CD8-positive, alpha-beta memory T cell (primary cell): ENCODE results near the gene TOR1A. TPM values are rescaled to one million over a fixed set of nuclear protein-coding genes. Genes with fewer than 3 reads are reported as not detected.

Experiments
- CTCF ChIA-PET: fragments of 350-600 bp; sonication (Branson Sonifier 250); formaldehyde crosslinking; loops from one replicate; lab custom pipeline; 2021; ENCODE audit warnings: antibody characterized with exemption; lab: Charles Lee
- POLR2A ChIA-PET: fragments of 350-600 bp; sonication (Branson Sonifier 250); formaldehyde crosslinking; loops from one replicate; lab custom pipeline; 2021; ENCODE audit warnings: antibody characterized with exemption; lab: Charles Lee
- DNase-seq, 5 donors: peaks; one replicate each; pipeline versions ENCODE4 v3.0.0 to v3.0.0-alpha.2; 2020 to 2022; ENCODE audit warnings: mixed read lengths in 1 of 5
- H3K27ac ChIP-seq: one replicate; pipeline ENCODE4 v1.7.0; 2013; ENCODE audit warnings: low read depth, mild to moderate bottlenecking, low read length, moderate library complexity
- H3K27me3 ChIP-seq: 2 replicates; pipeline ENCODE4 v1.7.0; 2013; ENCODE audit warnings: low read length, mild to moderate bottlenecking; ENCODE audit not compliant: insufficient read depth, poor library complexity, severe bottlenecking
- H3K36me3 ChIP-seq: 2 replicates; pipeline ENCODE4 v1.7.0; 2013; ENCODE audit warnings: mild to moderate bottlenecking, low read length, moderate library complexity; ENCODE audit not compliant: insufficient read depth
- H3K4me1 ChIP-seq: 2 replicates; pipeline ENCODE4 v1.7.0; 2013; ENCODE audit warnings: mild to moderate bottlenecking, low read length, moderate library complexity; ENCODE audit not compliant: insufficient read depth
- H3K4me3 ChIP-seq: 2 replicates; pipeline ENCODE4 v1.7.0; 2013; ENCODE audit warnings: mild to moderate bottlenecking, low read length
- H3K9me3 ChIP-seq: 2 replicates; pipeline ENCODE4 v1.7.0; 2013; ENCODE audit warnings: mild to moderate bottlenecking, low read length
- H3K27ac Mint-ChIP-seq, 8 donors: one replicate each; pipeline ENCODE4 v1.8.0; 2020 to 2021; ENCODE audit warnings: mixed read lengths in 8 of 8, mild to moderate bottlenecking in 6 of 8, inconsistent platforms in 3 of 8, moderate library complexity in 3 of 8
- H3K27me3 Mint-ChIP-seq, 2 donors: one replicate each; pipeline ENCODE4 v1.8.0; 2020 to 2021; ENCODE audit warnings: mixed read lengths in 2 of 2, mild to moderate bottlenecking in 1 of 2, moderate library complexity in 1 of 2
- H3K36me3 Mint-ChIP-seq, 3 donors: one replicate each; pipeline ENCODE4 v1.8.0; 2020 to 2021; ENCODE audit warnings: mixed read lengths in 3 of 3, inconsistent platforms in 1 of 3, mild to moderate bottlenecking in 1 of 3
- H3K4me1 Mint-ChIP-seq, 3 donors: one replicate each; pipeline ENCODE4 v1.8.0; 2020 to 2021; ENCODE audit warnings: mixed read lengths in 3 of 3, inconsistent platforms in 1 of 3, mild to moderate bottlenecking in 1 of 3
- H3K4me3 Mint-ChIP-seq, 7 donors: one replicate each; pipeline ENCODE4 v1.8.0; 2020 to 2021; ENCODE audit warnings: mixed read lengths in 7 of 7, mild to moderate bottlenecking in 6 of 7, moderate library complexity in 4 of 7, inconsistent platforms in 2 of 7
- H3K9me3 Mint-ChIP-seq, 5 donors: one replicate each; pipeline ENCODE4 v1.8.0; 2020 to 2022; ENCODE audit warnings: mixed read lengths in 5 of 5, mild to moderate bottlenecking in 3 of 5, moderate library complexity in 2 of 5, inconsistent platforms in 1 of 5
- polyA plus RNA-seq: library from polyadenylated mRNA; unstranded; fragments of 300-500 nt; fragmentation: Illumina TruSeq; gene quantifications from one replicate; pipeline ENCODE4 v1.2.3, GENCODE V29; 2021
- total RNA-seq, 2 experiments: library from RNA; stranded (reverse); gene quantifications; one replicate each; pipeline ENCODE4 v1.2.3, GENCODE V29; 2021

TOR1A gene, protein sequence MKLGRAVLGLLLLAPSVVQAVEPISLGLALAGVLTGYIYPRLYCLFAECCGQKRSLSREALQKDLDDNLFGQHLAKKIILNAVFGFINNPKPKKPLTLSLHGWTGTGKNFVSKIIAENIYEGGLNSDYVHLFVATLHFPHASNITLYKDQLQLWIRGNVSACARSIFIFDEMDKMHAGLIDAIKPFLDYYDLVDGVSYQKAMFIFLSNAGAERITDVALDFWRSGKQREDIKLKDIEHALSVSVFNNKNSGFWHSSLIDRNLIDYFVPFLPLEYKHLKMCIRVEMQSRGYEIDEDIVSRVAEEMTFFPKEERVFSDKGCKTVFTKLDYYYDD
- total RNA-seq (10 to 100 TPM; 53.8 to 53.9 TPM), polyA plus RNA-seq (73.8 TPM)

DNA sequence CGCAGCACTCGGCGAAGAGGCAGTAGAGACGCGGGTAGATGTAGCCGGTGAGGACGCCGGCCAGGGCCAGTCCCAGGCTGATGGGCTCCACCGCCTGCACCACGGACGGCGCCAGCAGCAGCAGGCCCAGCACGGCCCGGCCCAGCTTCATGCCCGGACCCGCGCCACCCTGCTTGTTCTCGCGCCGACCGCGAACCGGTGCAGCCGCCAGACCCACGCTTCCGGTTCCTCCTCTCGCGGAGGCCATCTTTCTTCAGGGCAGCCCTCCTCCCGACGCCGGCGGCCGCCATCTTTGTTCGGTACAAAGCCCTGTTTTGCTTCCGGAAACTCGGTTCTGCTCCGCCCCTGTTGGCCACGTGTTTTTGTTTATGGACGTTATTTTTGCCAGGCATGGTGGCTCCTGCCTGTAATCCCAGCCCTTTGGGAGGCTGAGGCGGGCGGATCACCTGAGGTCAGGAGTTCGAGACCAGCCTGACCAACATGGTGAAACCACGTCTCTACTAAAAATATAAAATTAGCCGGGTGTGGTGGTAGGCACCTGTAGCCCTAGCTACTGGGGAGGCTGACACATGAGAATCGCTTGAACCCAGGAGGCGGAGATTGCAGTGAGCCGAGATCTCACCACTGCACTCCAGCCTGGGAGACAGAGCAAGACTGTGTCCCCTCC lies at the start of gene TOR1A:
Gene TOR1A, minus strand, starts transcription at position 202 of the 667 bp plus-strand sequence. Its CDS starts 51 bp downstream, at position 151.
- H3K9me3 Mint-ChIP-seq: no peaks in the 10 kb centered on the region
- POLR2A ChIA-PET: interaction anchor here (0.6 to 1.1 kb wide), 2 partner anchors 11 kb away, joined by 4 to 5 read pairs; partner anchors contain the start of genes C9orf78 and USP20

DNA sequence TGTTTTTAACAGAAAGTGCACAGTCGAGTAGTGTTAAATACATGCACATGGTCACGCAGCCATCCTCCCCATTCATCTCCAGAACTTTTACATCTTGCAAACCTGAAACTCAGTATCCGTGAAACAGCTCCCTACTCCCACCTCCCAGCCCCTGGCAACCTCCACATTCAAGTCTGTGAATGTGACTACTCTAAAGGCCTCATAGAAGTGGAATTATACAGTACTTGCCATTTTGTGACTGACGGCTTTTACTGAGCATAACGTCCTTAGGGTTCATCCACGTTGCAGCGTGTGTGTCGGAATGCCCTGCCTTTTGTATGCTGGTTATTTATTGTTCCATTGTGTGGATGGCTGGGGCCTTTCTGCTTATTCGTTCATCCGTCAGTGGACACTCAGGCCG lies 47.1 kb upstream of the TOR1A start:
- Histone ChIP-seq H3K36me3 (peaks cover 28% of the 10 kb centered on the region), H3K27ac (no peak overlapping the region), H3K4me3 (no peak overlapping the region), H3K9me3 (no peaks in the 10 kb centered on the region), H3K4me1 (peaks cover 63% of the 10 kb centered on the region), H3K27me3 (no peaks in the 10 kb centered on the region)
- peak overlapping the region in 5 of 7 donors; percentile 32 to 61 (median 52) for H3K4me3 Mint-ChIP-seq
- H3K36me3 Mint-ChIP-seq: peaks cover 0 to 62% (median 10%) of the 10 kb centered on the region in 3 donors
- peak in 1 of 5 donors; percentile 16 for DNase-seq
- H3K27me3 Mint-ChIP-seq: no peaks in the 10 kb centered on the region
- H3K9me3 Mint-ChIP-seq: no peaks in the 10 kb centered on the region
- ChIA-PET POLR2A (no interaction called here), CTCF (interaction anchor here (1.0 kb wide), 1 partner anchor 12 kb away, joined by 3 read pairs; no protein-coding TSS in a partner anchor)
- peak overlapping the region; percentile 86 to 99 (median 96) for H3K27ac Mint-ChIP-seq
- peaks cover 55 to 85% (median 70%) of the 10 kb centered on the region in 3 donors for H3K4me1 Mint-ChIP-seq

More for the DNA sequence above, at the start of gene TOR1A:
- Mint-ChIP-seq H3K27me3 (no peaks in the 10 kb centered on the region), H3K36me3 (peaks cover 3 to 51% (median 3%) of the 10 kb centered on the region in 3 donors), H3K4me1 (peaks cover 11 to 15% (median 14%) of the 10 kb centered on the region in 3 donors), H3K4me3 (peak within 1 kb of the TSS; percentile 84 to 96 (median 90)), H3K27ac (peak within 1 kb of the TSS; percentile 71 to 97 (median 92))
- H3K9me3 ChIP-seq: no peaks in the 10 kb centered on the region
- no peaks in the 10 kb centered on the region for H3K27me3 ChIP-seq
- H3K27ac ChIP-seq: peak within 1 kb of the TSS; percentile 68
- CTCF ChIA-PET: no interaction called here
- peak within 1 kb of the TSS; percentile 60 for H3K4me3 ChIP-seq
- peak; percentile 88 to 94 (median 89) for DNase-seq
- H3K4me1 ChIP-seq: peaks cover 9% of the 10 kb centered on the region
- H3K36me3 ChIP-seq: peaks cover 28% of the 10 kb centered on the region

DNA sequence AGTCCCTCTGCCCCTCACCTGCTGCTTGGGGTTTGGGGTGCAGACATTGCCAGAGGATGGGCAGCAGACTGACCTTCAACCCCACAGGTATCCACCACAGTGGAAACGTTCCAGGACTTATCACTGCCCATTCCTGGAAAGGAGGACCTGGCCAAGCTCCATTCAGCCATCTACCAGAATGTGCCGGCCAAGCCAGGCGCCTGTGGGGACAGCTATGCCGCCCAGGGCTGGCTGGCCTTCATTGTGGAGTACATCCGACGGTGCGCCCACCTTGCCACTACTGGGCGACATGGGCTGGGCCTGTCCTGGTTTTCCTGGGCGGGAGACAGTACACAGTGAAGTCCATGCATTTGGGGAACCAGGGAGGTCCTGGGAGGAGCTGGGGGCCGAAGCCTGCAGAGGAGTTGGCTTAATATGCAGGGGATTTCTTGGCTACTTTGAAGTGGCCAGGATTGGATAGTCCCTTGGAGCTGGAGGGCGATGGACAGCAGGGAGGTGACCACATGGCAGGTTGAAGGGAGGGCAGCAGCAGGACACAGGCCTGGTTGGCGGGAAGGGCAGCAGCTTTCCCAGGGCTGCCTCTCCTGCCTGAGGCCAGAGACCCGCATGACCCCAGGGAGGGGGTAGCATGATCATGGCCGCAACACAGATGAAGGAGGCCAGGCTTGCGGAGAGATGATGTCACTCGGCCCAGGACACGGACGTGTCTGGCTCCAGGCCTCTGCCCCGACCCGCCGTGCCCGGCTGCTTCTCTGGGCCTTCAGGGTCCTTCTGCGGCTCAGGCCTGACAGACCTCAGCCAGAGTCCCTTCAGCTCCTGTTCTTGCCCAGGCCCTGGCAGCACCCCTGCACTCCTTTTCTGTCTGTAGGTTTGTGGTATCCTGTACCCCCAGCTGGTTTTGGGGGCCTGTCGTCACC lies 45.9 kb upstream of the TOR1A start:
- POLR2A ChIA-PET: interaction anchor here (0.5 to 1.9 kb wide), 8 partner anchors 16 to 258 kb away, joined by 3 to 7 read pairs (median 4); partner anchors contain the start of gene TOR1B
- H3K4me3 Mint-ChIP-seq: peak overlapping the region; percentile 44 to 84 (median 71)
- no peaks in the 10 kb centered on the region for H3K27me3 Mint-ChIP-seq
- Histone ChIP-seq H3K9me3 (no peaks in the 10 kb centered on the region), H3K4me3 (peak overlapping the region; percentile 62), H3K27me3 (no peaks in the 10 kb centered on the region), H3K27ac (peak overlapping the region; percentile 87), H3K4me1 (peaks cover 75% of the 10 kb centered on the region), H3K36me3 (peaks cover 21% of the 10 kb centered on the region)
- H3K36me3 Mint-ChIP-seq: peaks cover 0 to 60% (median 15%) of the 10 kb centered on the region in 3 donors
- H3K27ac Mint-ChIP-seq: peak overlapping the region; percentile 92 to 99 (median 96)
- peaks cover 59 to 92% (median 77%) of the 10 kb centered on the region in 3 donors for H3K4me1 Mint-ChIP-seq
- no peaks in the 10 kb centered on the region for H3K9me3 Mint-ChIP-seq
- CTCF ChIA-PET: interaction anchor here (1.0 to 2.7 kb wide), 4 partner anchors 14 to 22 kb away, joined by 3 to 9 read pairs (median 6); no protein-coding TSS in a partner anchor
- peak in 1 of 5 donors; percentile 45 for DNase-seq

DNA sequence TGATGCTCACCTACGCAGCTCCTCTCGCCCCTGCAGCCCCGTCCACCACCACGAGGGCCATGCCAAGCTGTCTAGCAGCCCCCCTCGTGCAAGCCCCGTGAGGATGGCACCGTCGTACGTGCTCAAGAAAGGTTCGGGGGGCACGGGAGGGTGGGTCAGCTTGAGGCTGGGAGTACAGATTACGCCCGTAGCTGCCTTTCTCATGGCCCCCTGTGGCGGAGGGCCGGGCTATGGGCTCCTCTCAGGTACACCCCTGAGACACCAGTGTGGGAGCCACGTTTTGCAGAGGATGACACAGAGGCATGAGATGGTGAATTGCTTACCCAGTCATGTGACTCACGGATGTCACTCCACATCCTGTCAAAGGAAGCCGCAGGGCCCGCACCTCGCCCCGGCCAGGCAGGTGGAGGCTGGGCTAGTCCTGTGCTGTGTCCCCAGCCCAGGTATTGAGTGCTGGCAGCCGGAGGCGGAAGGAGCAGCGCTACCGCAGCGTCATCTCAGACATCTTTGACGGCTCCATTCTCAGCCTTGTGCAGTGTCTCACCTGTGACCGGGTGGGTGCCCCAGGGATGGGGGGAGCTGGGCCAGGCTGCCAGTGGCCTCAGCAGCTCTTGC lies 45.0 kb upstream of the TOR1A start:
- peaks cover 0 to 55% (median 18%) of the 10 kb centered on the region in 3 donors for H3K36me3 Mint-ChIP-seq

DNA sequence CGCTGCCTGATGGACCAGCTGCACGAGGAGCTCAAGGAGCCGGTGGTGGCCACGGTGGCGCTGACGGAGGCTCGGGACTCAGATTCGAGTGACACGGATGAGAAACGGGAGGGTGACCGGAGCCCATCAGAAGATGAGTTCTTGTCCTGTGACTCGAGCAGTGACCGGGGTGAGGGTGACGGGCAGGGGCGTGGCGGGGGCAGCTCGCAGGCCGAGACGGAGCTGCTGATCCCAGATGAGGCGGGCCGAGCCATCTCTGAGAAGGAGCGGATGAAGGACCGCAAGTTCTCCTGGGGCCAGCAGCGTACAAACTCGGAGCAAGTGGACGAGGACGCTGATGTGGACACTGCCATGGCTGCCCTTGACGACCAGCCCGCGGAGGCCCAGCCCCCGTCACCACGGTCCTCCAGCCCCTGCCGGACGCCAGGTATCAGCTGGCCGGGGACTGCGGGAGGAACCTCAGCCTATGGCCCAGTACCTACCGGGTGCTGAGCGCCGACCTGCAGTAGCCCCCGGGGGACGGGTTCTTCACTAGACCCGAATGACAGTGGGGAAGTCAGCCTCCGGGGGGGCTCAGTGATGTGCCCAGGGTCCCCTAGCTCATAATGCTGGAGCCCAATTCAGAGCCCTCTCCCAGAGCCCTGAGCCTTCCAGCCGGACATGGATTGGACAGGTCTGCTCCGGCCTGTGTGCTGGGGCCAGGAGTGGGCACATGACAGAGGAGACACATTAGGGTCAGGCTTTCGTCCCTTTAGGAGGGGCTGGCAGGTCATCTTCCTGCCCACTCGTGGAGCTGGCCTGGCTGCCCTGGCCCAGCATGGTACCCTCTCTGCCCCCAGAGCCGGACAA lies 44.3 kb upstream of the TOR1A start:
- no peak for DNase-seq
- Histone ChIP-seq H3K27me3 (no peaks in the 10 kb centered on the region), H3K9me3 (no peaks in the 10 kb centered on the region), H3K36me3 (peaks cover 6% of the 10 kb centered on the region), H3K4me1 (peaks cover 90% of the 10 kb centered on the region), H3K4me3 (peak overlapping the region; percentile 42), H3K27ac (peak overlapping the region; percentile 87)
- Mint-ChIP-seq H3K4me3 (peak overlapping the region; percentile 44 to 84 (median 71)), H3K36me3 (peaks cover 4 to 52% (median 20%) of the 10 kb centered on the region in 3 donors), H3K27me3 (no peaks in the 10 kb centered on the region), H3K27ac (peak overlapping the region; percentile 92 to 99 (median 96)), H3K9me3 (no peaks in the 10 kb centered on the region), H3K4me1 (peaks cover 64 to 92% (median 80%) of the 10 kb centered on the region in 3 donors)
- ChIA-PET CTCF (interaction anchor here (1.3 to 2.7 kb wide), 4 partner anchors 17 to 24 kb away, joined by 3 to 9 read pairs (median 5); no protein-coding TSS in a partner anchor), POLR2A (interaction anchor here (0.6 to 1.9 kb wide), 9 partner anchors 9 to 260 kb away, joined by 3 to 11 read pairs (median 5); partner anchors contain the start of gene TOR1B)

More for the DNA sequence above, 45.0 kb upstream of the TOR1A start:
- H3K27ac ChIP-seq: peak overlapping the region; percentile 87
- peak overlapping the region; percentile 62 for H3K4me3 ChIP-seq
- DNase-seq: peak; percentile 84 to 97 (median 95)
- ChIA-PET CTCF (interaction anchor here (1.3 to 2.7 kb wide), 4 partner anchors 16 to 23 kb away, joined by 3 to 9 read pairs (median 6); no protein-coding TSS in a partner anchor), POLR2A (interaction anchor here (0.6 to 1.9 kb wide), 10 partner anchors 10 to 259 kb away, joined by 3 to 11 read pairs (median 4); partner anchors contain the start of gene TOR1B)
- peaks cover 83% of the 10 kb centered on the region for H3K4me1 ChIP-seq
- H3K9me3 ChIP-seq: no peaks in the 10 kb centered on the region
- H3K4me3 Mint-ChIP-seq: peak overlapping the region; percentile 44 to 84 (median 71)
- peaks cover 13% of the 10 kb centered on the region for H3K36me3 ChIP-seq
- peaks cover 60 to 90% (median 80%) of the 10 kb centered on the region in 3 donors for H3K4me1 Mint-ChIP-seq
- H3K27ac Mint-ChIP-seq: peak overlapping the region; percentile 92 to 99 (median 96)
- no peaks in the 10 kb centered on the region for H3K9me3 Mint-ChIP-seq
- no peaks in the 10 kb centered on the region for H3K27me3 ChIP-seq
- no peaks in the 10 kb centered on the region for H3K27me3 Mint-ChIP-seq
